DND-41 (cell line): Measurements from ENCODE around the gene OSBPL10.

Source experiments
- CTCF ChIP-seq: IDR thresholded peaks from 2 replicates; pipeline ENCODE4 v1.5.1; 2012; ENCODE audit warnings: borderline replicate concordance, low read length, moderate library complexity, mild to moderate bottlenecking; ENCODE audit not compliant: poor library complexity, severe bottlenecking; ENCODE audit errors: extremely low read depth
- EZH2 ChIP-seq: IDR thresholded peaks from 3 replicates; pipeline ENCODE4 v1.6.1; 2012; ENCODE audit warnings: borderline replicate concordance, low read depth, mild to moderate bottlenecking, moderate library complexity, low read length, inconsistent platforms; ENCODE audit not compliant: severe bottlenecking

DNA sequence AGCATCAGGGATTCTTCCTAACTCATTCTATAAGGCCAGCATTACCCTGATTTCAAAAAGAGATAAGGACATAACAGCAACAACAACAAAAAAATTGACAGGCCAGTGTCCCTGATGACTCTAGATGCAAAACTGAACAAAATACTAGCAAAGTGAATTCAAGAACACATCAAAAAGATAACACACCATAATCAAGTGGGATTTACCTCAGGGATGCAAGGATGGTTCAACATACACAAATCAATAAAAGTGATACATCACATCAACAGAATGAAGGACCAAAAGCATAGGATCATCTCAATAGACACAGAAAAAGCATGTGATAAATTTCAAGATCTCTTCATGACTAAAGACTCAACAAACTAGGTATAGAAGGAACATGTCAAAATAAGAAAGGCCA is 328.8 kb downstream of the OSBPL10 start:
- no peak for TF ChIP-seq CTCF
- no peak for TF ChIP-seq EZH2
